GM19468 (cell line): ENCODE results near the gene PIP5KL1.

ENCODE experiments used
- ATAC-seq: cut with Tn5 transposase; IDR thresholded peaks from one replicate; pipeline ENCODE4 v1.9.1; 2021; ENCODE audit warnings: mild to moderate bottlenecking, moderate library complexity, moderate number of reproducible peaks; ENCODE audit not compliant: unreplicated experiment; ENCODE audit errors: extremely low read depth

The PIP5KL1 gene

GRCh38 chr9:127968700-127969383 is 38.3 kb upstream of the PIP5KL1 start:
- ATAC-seq = no peak

GRCh38 chr9:127968042-127968441 is 37.5 kb upstream of the PIP5KL1 start:
- no peak for ATAC-seq

GRCh38 chr9:127967151-127967809 is 36.7 kb upstream of the PIP5KL1 start:
- no peak for ATAC-seq

GRCh38 chr9:127966416-127967150 is 36.0 kb upstream of the PIP5KL1 start:
- ATAC-seq = no peak

- no peak for ATAC-seq
Observed at GRCh38 chr9:127965953-127966352, 35.4 kb upstream of the PIP5KL1 start.

GRCh38 chr9:127963359-127964064 is 32.9 kb upstream of the PIP5KL1 start:
- no peak for ATAC-seq

- ATAC-seq = no peak
Observed at GRCh38 chr9:127963041-127963358, 32.4 kb upstream of the PIP5KL1 start.

GRCh38 chr9:127962278-127962677 is 31.7 kb upstream of the PIP5KL1 start:
- ATAC-seq = no peak

- no peak for ATAC-seq
Observed at GRCh38 chr9:127961613-127962155, 31.1 kb upstream of the PIP5KL1 start.

- no peak for ATAC-seq
Observed at GRCh38 chr9:127961155-127961490, 30.5 kb upstream of the PIP5KL1 start.

GRCh38 chr9:127960410-127961154 is 30.0 kb upstream of the PIP5KL1 start:
- ATAC-seq = no peak

- no peak for ATAC-seq
Observed at GRCh38 chr9:127959841-127960409, 29.3 kb upstream of the PIP5KL1 start.

GRCh38 chr9:127959398-127959797 is 28.8 kb upstream of the PIP5KL1 start:
- no peak for ATAC-seq

GRCh38 chr9:127958728-127959127 is 28.2 kb upstream of the PIP5KL1 start:
- ATAC-seq = no peak

- ATAC-seq = no peak
Observed at GRCh38 chr9:127955294-127956015, 24.9 kb upstream of the PIP5KL1 start.

GRCh38 chr9:127954831-127955293 is 24.3 kb upstream of the PIP5KL1 start:
- ATAC-seq = no peak

- no peak for ATAC-seq
Observed at GRCh38 chr9:127953768-127954505, 23.4 kb upstream of the PIP5KL1 start.

GRCh38 chr9:127953154-127953553 is 22.6 kb upstream of the PIP5KL1 start:
- no peak for ATAC-seq
